ENCODE data around the gene RPL10. TPM values are rescaled to one million over a fixed set of nuclear protein-coding genes. Genes with fewer than 3 reads are reported as not detected.

The RPL10 gene
- total RNA-seq, 2 experiments from 2014 or later: 5,036 to 5,204 TPM

DNA sequence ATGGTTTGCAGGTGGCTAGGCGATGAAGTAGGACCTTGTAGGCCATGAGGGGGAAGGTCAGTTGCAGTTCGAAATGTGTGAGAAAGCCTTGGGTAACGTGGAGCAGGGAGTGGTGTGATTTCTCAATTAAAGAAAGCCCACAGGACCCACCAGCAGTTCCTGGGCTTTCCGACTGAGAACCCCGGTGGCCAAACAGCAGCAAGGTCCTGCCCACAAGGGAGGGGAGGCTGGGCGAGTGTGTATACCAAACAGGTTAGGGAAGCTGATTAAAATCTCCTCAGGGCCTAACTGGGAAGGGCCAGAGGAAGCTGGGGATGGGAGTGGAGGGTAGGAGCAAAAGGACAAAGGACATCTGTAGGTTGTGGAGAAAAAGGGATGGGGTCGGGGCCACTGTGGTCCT lies 32.7 kb downstream of the RPL10 start:
- H3K27me3 ChIP-seq (ENCODE audit: control insufficient read depth in 1 of 2, insufficient read depth in 2 of 2, low read length in 2 of 2): no peaks in the 10 kb centered on the region
- Mint-ChIP-seq H3K9me3 (no peaks in the 10 kb centered on the region), H3K4me3 (peak overlapping the region; percentile 27), H3K27ac (peak overlapping the region; percentile 80), H3K36me3 (ENCODE audit: low read depth) (peaks cover 27% of the 10 kb centered on the region), H3K27me3 (no peaks in the 10 kb centered on the region), H3K4me1 (ENCODE audit: low read depth) (peaks cover 30% of the 10 kb centered on the region)
- H3K27ac ChIP-seq (ENCODE audit: low read depth in 1 of 2, low read length in 2 of 2): no peak overlapping the region
- POLR2A ChIA-PET: interaction anchor here (0.6 kb wide), 1 partner anchor 85 kb away, joined by 3 read pairs; the partner anchor contains the start of gene FAM3A
- H3K9me3 ChIP-seq (ENCODE audit: control insufficient read depth in 1 of 2, insufficient read depth in 1 of 2, low read length in 2 of 2): no peaks in the 10 kb centered on the region
- ATAC-seq (ENCODE audit: poor library complexity) (no peak), DNase-seq (peak in 2 of 14 experiments; percentile 38 to 57)
- intact Hi-C loops (cut with DNase I, micrococcal nuclease): loop anchor here in 1 of 2 experiments (10.0 kb wide), 1 partner anchor 54 kb away; the partner anchor contains the start of gene UBL4A
- H3K4me1 ChIP-seq (ENCODE audit: insufficient read depth, low read length): peaks cover 31% of the 10 kb centered on the region
- CTCF ChIA-PET: interaction anchor here (0.6 kb wide), 1 partner anchor 363 kb away, joined by 3 read pairs; no protein-coding TSS in a partner anchor
- peaks cover 33% of the 10 kb centered on the region for H3K36me3 ChIP-seq (ENCODE audit: insufficient read depth, low read length)
- H3K4me3 ChIP-seq (ENCODE audit: low read length): no peak overlapping the region
- TF ChIP-seq, protein P1, sequence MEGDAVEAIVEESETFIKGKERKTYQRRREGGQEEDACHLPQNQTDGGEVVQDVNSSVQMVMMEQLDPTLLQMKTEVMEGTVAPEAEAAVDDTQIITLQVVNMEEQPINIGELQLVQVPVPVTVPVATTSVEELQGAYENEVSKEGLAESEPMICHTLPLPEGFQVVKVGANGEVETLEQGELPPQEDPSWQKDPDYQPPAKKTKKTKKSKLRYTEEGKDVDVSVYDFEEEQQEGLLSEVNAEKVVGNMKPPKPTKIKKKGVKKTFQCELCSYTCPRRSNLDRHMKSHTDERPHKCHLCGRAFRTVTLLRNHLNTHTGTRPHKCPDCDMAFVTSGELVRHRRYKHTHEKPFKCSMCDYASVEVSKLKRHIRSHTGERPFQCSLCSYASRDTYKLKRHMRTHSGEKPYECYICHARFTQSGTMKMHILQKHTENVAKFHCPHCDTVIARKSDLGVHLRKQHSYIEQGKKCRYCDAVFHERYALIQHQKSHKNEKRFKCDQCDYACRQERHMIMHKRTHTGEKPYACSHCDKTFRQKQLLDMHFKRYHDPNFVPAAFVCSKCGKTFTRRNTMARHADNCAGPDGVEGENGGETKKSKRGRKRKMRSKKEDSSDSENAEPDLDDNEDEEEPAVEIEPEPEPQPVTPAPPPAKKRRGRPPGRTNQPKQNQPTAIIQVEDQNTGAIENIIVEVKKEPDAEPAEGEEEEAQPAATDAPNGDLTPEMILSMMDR (IDR thresholded peaks at IDR 0.05): no peak

DNA sequence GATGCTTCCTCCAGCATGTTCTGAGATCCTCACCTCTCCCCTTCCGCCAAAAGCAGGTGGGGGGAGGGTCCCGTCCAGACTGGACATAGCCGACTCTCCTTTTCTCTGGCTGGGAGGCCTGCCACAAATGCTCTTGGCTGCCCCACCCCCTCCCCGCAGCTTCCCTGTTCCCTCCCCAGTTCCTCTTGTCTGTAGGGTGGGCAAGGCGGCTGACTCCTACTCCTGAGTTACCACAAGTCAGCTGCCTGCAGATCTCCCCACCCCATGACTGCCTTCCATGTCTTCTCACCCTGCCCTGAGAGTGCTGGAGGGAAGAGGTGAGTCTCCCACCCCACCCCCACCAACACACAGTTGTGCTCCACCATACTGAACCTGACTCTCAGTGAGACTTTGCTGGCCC lies 33.2 kb downstream of the RPL10 start:
- H3K9me3 ChIP-seq (ENCODE audit: control insufficient read depth in 1 of 2, insufficient read depth in 1 of 2, low read length in 2 of 2): no peaks in the 10 kb centered on the region
- peak in 2 of 14 experiments; percentile 38 to 53 for DNase-seq
- intact Hi-C loops (cut with DNase I, micrococcal nuclease): loop anchor here in 1 of 2 experiments (10.0 kb wide), 1 partner anchor 53 kb away; the partner anchor contains the start of gene UBL4A
- Mint-ChIP-seq H3K4me3 (peak overlapping the region; percentile 27), H3K4me1 (ENCODE audit: low read depth) (peaks cover 33% of the 10 kb centered on the region), H3K27ac (no peak overlapping the region), H3K27me3 (no peaks in the 10 kb centered on the region), H3K9me3 (no peaks in the 10 kb centered on the region), H3K36me3 (ENCODE audit: low read depth) (peaks cover 31% of the 10 kb centered on the region)
- H3K27ac ChIP-seq (ENCODE audit: low read depth in 1 of 2, low read length in 2 of 2): no peak overlapping the region
- peaks cover 35% of the 10 kb centered on the region for H3K4me1 ChIP-seq (ENCODE audit: insufficient read depth, low read length)
- TF ChIP-seq, protein P1 (IDR thresholded peaks at IDR 0.05): no peak
- ChIA-PET CTCF (interaction anchor here (0.6 kb wide), 1 partner anchor 363 kb away, joined by 3 read pairs; no protein-coding TSS in a partner anchor), POLR2A (interaction anchor here (0.6 kb wide), 1 partner anchor 85 kb away, joined by 3 read pairs; the partner anchor contains the start of gene FAM3A)
- ATAC-seq (ENCODE audit: poor library complexity): no peak
- no peaks in the 10 kb centered on the region for H3K27me3 ChIP-seq (ENCODE audit: control insufficient read depth in 1 of 2, insufficient read depth in 2 of 2, low read length in 2 of 2)
- H3K36me3 ChIP-seq (ENCODE audit: insufficient read depth, low read length): peaks cover 33% of the 10 kb centered on the region
- H3K4me3 ChIP-seq (ENCODE audit: low read length): no peak overlapping the region

DNA sequence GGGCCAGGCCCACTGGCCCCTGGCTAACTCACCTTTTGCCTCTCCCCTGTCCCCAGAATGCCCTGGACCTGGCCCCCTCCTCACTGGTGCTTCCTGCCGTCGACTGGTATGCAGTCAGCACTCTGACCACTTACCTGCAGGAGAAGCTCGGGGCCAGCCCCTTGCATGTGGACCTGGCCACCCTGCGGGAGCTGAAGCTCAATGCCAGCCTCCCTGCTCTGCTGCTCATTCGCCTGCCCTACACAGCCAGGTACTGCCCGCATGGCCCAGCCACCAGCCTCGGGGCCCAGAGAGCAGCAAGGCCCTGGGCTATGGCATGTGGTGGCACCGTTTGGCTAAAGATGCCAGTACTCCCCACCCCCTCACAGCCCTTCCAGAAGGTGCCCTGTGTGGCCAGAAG lies 34.0 kb downstream of the RPL10 start:
- POLR2A ChIA-PET: no interaction called here
- Mint-ChIP-seq H3K36me3 (ENCODE audit: low read depth) (peaks cover 33% of the 10 kb centered on the region), H3K4me1 (ENCODE audit: low read depth) (peaks cover 29% of the 10 kb centered on the region), H3K27ac (no peak overlapping the region), H3K4me3 (no peak overlapping the region), H3K9me3 (no peaks in the 10 kb centered on the region), H3K27me3 (no peaks in the 10 kb centered on the region)
- Histone ChIP-seq H3K4me3 (ENCODE audit: low read length) (no peak overlapping the region), H3K27me3 (ENCODE audit: control insufficient read depth in 1 of 2, insufficient read depth in 2 of 2, low read length in 2 of 2) (no peaks in the 10 kb centered on the region), H3K9me3 (ENCODE audit: control insufficient read depth in 1 of 2, insufficient read depth in 1 of 2, low read length in 2 of 2) (no peaks in the 10 kb centered on the region), H3K4me1 (ENCODE audit: insufficient read depth, low read length) (peaks cover 35% of the 10 kb centered on the region), H3K27ac (ENCODE audit: low read depth in 1 of 2, low read length in 2 of 2) (no peak overlapping the region), H3K36me3 (ENCODE audit: insufficient read depth, low read length) (peaks cover 33% of the 10 kb centered on the region)
- DNase-seq (no peak), ATAC-seq (ENCODE audit: poor library complexity) (no peak)
- TF ChIP-seq, protein P1 (IDR thresholded peaks at IDR 0.05): no peak
- CTCF ChIA-PET: no interaction called here
- intact Hi-C loops (cut with DNase I, micrococcal nuclease): loop anchor here in 1 of 2 experiments (10.0 kb wide), 1 partner anchor 53 kb away; the partner anchor contains the start of gene UBL4A
